ENCODE measurements around the gene RBM33.

Gene RBM33

DNA sequence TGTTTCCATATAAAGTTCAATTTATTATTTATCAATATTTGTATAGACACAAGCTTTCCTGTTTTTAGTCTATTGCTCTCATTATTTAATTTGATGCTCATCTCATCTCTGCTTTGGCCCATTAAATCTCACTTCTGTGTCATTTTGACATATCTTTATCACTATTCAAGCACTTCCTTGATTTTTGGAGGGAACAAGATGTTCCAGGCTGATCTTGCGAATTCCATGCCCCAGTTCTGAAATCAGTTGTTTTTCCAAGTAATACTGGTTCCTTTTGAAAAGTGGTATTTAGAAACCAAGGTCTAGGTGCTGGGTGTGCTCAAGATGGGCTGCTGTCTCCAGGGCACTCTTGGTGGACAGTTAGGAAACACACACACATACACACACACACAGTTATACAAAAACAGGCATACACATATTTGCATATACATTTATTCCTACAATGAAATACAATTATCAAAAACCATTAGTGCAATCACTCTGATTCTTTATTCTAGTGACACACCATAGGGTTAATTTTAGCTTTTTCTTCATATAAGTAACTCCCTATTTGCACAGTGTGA is 4.4 kb upstream of the RBM33 start:
- POLR2A ChIA-PET = no interaction called here
- DNase-seq = no peak
- Histone ChIP-seq H3K9me3 (ENCODE audit: control extremely low read depth in 1 of 5, control insufficient read depth in 4 of 5, insufficient read depth in 2 of 5, low read depth in 1 of 5, low read length in 4 of 5) (peaks cover 5 to 47% (median 17%) of the 10 kb centered on the region in 5 experiments), H3K27me3 (replicated peaks in 2 of 5; ENCODE audit: control insufficient read depth in 4 of 5, insufficient read depth in 5 of 5, low read length in 4 of 5) (no peaks in the 10 kb centered on the region), H3K4me1 (ENCODE audit: control extremely low read depth in 1 of 4, control insufficient read depth in 4 of 4, insufficient read depth in 4 of 4, low read length in 3 of 4) (peaks cover 0 to 5% (median 4%) of the 10 kb centered on the region in 4 experiments), H3K4me3 (ENCODE audit: control insufficient read depth in 1 of 7, extremely low read depth in 1 of 7, insufficient read depth in 4 of 7, low read depth in 2 of 7, low read length in 6 of 7) (no peak overlapping the region), H3K36me3 (ENCODE audit: control insufficient read depth in 4 of 4, insufficient read depth in 4 of 4, low read length in 3 of 4) (peaks cover 0 to 22% (median 17%) of the 10 kb centered on the region in 4 experiments), H3K27ac (ENCODE audit: insufficient read depth in 1 of 2, low read depth in 1 of 2, low read length in 2 of 2, poor library complexity in 1 of 2, severe bottlenecking in 2 of 2) (no peak overlapping the region)
- CTCF ChIA-PET = no interaction called here
- no CpG with 5 or more reads among the region's 1 CpG for WGBS (ENCODE audit: insufficient coverage)

DNA sequence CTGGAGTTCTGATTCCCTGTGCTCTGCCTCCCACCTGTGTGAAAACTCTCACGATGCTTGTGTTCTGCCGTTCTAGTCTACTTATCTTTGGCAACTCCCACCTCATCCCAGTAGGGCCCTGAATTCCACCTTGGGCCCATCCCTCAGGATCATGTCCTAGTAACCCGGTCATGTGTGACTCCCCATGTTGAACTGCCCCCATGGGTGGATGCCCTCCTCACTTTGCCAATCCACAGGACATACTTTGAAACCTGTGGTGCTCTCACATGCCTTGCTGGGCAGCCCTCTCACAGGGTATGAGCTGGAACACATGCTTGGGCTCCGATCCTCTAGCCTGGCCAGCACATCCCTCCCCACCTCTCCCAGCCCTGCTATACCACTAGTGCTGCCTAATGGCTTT is 3.8 kb upstream of the RBM33 start:
- Histone ChIP-seq H3K9me3 (ENCODE audit: control extremely low read depth in 1 of 5, control insufficient read depth in 4 of 5, insufficient read depth in 2 of 5, low read depth in 1 of 5, low read length in 4 of 5) (peaks cover 5 to 44% (median 17%) of the 10 kb centered on the region in 5 experiments), H3K27ac (ENCODE audit: insufficient read depth in 1 of 2, low read depth in 1 of 2, low read length in 2 of 2, poor library complexity in 1 of 2, severe bottlenecking in 2 of 2) (no peak overlapping the region), H3K27me3 (replicated peaks in 2 of 5; ENCODE audit: control insufficient read depth in 4 of 5, insufficient read depth in 5 of 5, low read length in 4 of 5) (no peaks in the 10 kb centered on the region), H3K36me3 (ENCODE audit: control insufficient read depth in 4 of 4, insufficient read depth in 4 of 4, low read length in 3 of 4) (peaks cover 0 to 22% (median 17%) of the 10 kb centered on the region in 4 experiments), H3K4me3 (ENCODE audit: control insufficient read depth in 1 of 7, extremely low read depth in 1 of 7, insufficient read depth in 4 of 7, low read depth in 2 of 7, low read length in 6 of 7) (no peak overlapping the region), H3K4me1 (ENCODE audit: control extremely low read depth in 1 of 4, control insufficient read depth in 4 of 4, insufficient read depth in 4 of 4, low read length in 3 of 4) (peaks cover 4 to 10% (median 4%) of the 10 kb centered on the region in 4 experiments)
- WGBS (ENCODE audit: insufficient coverage) = 100% methylated on average over 4 of the region's 4 CpGs
- POLR2A ChIA-PET = no interaction called here
- no peak for DNase-seq
- CTCF ChIA-PET = no interaction called here

GRCh38 chr7:155643804-155644177 is 670 bp upstream of the RBM33 start:
- DNase-seq = no peak
- POLR2A ChIA-PET = interaction anchor here (0.5 to 1.5 kb wide), 3 partner anchors 13 to 129 kb away, joined by 3 to 4 read pairs (median 3); no protein-coding TSS in a partner anchor
- H3K4me1 ChIP-seq (ENCODE audit: control extremely low read depth in 1 of 4, control insufficient read depth in 4 of 4, insufficient read depth in 4 of 4, low read length in 3 of 4) = peaks cover 7 to 20% (median 13%) of the 10 kb centered on the region in 4 experiments
- H3K27ac ChIP-seq (ENCODE audit: insufficient read depth in 1 of 2, low read depth in 1 of 2, low read length in 2 of 2, poor library complexity in 1 of 2, severe bottlenecking in 2 of 2) = peak overlapping the region; percentile 95 to 98
- no peaks in the 10 kb centered on the region for H3K27me3 ChIP-seq (replicated peaks in 2 of 5; ENCODE audit: control insufficient read depth in 4 of 5, insufficient read depth in 5 of 5, low read length in 4 of 5)
- CTCF ChIA-PET = interaction anchor here (0.7 to 1.1 kb wide), 2 partner anchors 45 to 49 kb away, joined by 3 to 5 read pairs; no protein-coding TSS in a partner anchor
- peaks cover 9 to 48% (median 34%) of the 10 kb centered on the region in 4 experiments for H3K36me3 ChIP-seq (ENCODE audit: control insufficient read depth in 4 of 4, insufficient read depth in 4 of 4, low read length in 3 of 4)
- H3K4me3 ChIP-seq (ENCODE audit: control insufficient read depth in 1 of 7, extremely low read depth in 1 of 7, insufficient read depth in 4 of 7, low read depth in 2 of 7, low read length in 6 of 7) = peak overlapping the region; percentile 82 to 100 (median 97)
- peaks cover 2 to 27% (median 10%) of the 10 kb centered on the region in 5 experiments for H3K9me3 ChIP-seq (ENCODE audit: control extremely low read depth in 1 of 5, control insufficient read depth in 4 of 5, insufficient read depth in 2 of 5, low read depth in 1 of 5, low read length in 4 of 5)
- WGBS (ENCODE audit: insufficient coverage) = 0% methylated on average over 32 of the region's 32 CpGs

GRCh38 chr7:155644971-155645509 is 579 bp downstream of the RBM33 start:
- WGBS (ENCODE audit: insufficient coverage) = 0% methylated on average over 12 of the region's 22 CpGs
- Histone ChIP-seq H3K27me3 (replicated peaks in 2 of 5; ENCODE audit: control insufficient read depth in 4 of 5, insufficient read depth in 5 of 5, low read length in 4 of 5) (no peaks in the 10 kb centered on the region), H3K4me3 (ENCODE audit: control insufficient read depth in 1 of 7, extremely low read depth in 1 of 7, insufficient read depth in 4 of 7, low read depth in 2 of 7, low read length in 6 of 7) (peak overlapping the region; percentile 82 to 100 (median 97)), H3K4me1 (ENCODE audit: control extremely low read depth in 1 of 4, control insufficient read depth in 4 of 4, insufficient read depth in 4 of 4, low read length in 3 of 4) (peaks cover 7 to 20% (median 13%) of the 10 kb centered on the region in 4 experiments), H3K27ac (ENCODE audit: insufficient read depth in 1 of 2, low read depth in 1 of 2, low read length in 2 of 2, poor library complexity in 1 of 2, severe bottlenecking in 2 of 2) (peak overlapping the region; percentile 95 to 98), H3K36me3 (ENCODE audit: control insufficient read depth in 4 of 4, insufficient read depth in 4 of 4, low read length in 3 of 4) (peaks cover 9 to 58% (median 42%) of the 10 kb centered on the region in 4 experiments), H3K9me3 (ENCODE audit: control extremely low read depth in 1 of 5, control insufficient read depth in 4 of 5, insufficient read depth in 2 of 5, low read depth in 1 of 5, low read length in 4 of 5) (peaks cover 5 to 32% (median 11%) of the 10 kb centered on the region in 5 experiments)
- DNase-seq = peak; percentile 36 to 72 (median 61)
- ChIA-PET POLR2A (interaction anchor here (1.0 to 1.5 kb wide), 3 partner anchors 14 to 128 kb away, joined by 3 to 4 read pairs (median 4); no protein-coding TSS in a partner anchor), CTCF (no interaction called here)

DNA sequence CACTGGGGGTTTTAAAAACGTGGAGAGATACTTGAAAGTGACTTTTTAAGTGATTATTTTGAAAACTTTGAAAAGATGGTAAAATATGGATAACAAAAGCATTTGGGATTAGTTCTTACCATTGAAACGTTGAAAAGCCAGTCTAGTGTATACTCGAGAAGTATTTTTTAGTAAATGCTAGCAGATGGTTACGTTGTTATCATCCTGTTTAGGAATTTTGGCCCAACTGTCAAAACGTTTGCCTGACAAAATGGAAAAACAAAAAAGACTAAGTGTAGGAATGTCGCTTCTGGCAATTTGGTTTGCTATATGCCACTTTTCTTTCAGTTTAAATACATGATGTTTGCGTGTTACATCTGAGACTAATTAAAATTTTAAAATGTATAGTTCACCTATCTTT is 1.2 kb downstream of the RBM33 start:
- WGBS (ENCODE audit: insufficient coverage) = 40% methylated on average over 4 of the region's 7 CpGs

DNA sequence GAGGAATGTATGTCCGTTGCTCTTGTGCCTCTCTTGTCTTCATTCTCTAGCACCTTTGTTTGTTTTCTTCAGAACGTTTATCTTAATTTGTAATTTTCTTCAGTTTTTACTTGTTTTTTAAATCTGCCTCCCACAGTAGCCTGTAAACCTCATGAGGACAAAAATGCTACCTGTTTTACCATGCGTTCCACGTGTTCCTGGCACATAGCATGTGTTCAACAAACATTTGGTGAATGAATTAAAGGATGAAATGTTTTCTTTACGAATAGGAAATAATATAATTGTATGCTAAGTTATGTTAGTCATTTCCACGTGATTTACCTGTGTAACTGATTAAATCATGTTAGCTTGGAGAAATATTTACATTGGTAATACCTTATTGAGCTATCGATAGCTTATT is 2.2 kb downstream of the RBM33 start:
- ChIA-PET CTCF (no interaction called here), POLR2A (no interaction called here)
- no peak overlapping the region for H3K27ac ChIP-seq (ENCODE audit: insufficient read depth in 1 of 2, low read depth in 1 of 2, low read length in 2 of 2, poor library complexity in 1 of 2, severe bottlenecking in 2 of 2)
- H3K27me3 ChIP-seq (replicated peaks in 2 of 5; ENCODE audit: control insufficient read depth in 4 of 5, insufficient read depth in 5 of 5, low read length in 4 of 5) = no peaks in the 10 kb centered on the region
- peak overlapping the region in 3 of 7 experiments; percentile 82 to 97 (median 89) for H3K4me3 ChIP-seq (ENCODE audit: control insufficient read depth in 1 of 7, extremely low read depth in 1 of 7, insufficient read depth in 4 of 7, low read depth in 2 of 7, low read length in 6 of 7)
- peaks cover 5 to 38% (median 13%) of the 10 kb centered on the region in 5 experiments for H3K9me3 ChIP-seq (ENCODE audit: control extremely low read depth in 1 of 5, control insufficient read depth in 4 of 5, insufficient read depth in 2 of 5, low read depth in 1 of 5, low read length in 4 of 5)
- peaks cover 7 to 20% (median 13%) of the 10 kb centered on the region in 4 experiments for H3K4me1 ChIP-seq (ENCODE audit: control extremely low read depth in 1 of 4, control insufficient read depth in 4 of 4, insufficient read depth in 4 of 4, low read length in 3 of 4)
- peaks cover 9 to 45% (median 36%) of the 10 kb centered on the region in 4 experiments for H3K36me3 ChIP-seq (ENCODE audit: control insufficient read depth in 4 of 4, insufficient read depth in 4 of 4, low read length in 3 of 4)
- WGBS (ENCODE audit: insufficient coverage) = 91% methylated on average over 6 of the region's 7 CpGs
- DNase-seq = no peak

More for the DNA sequence above, 1.2 kb downstream of the RBM33 start:
- CTCF ChIA-PET = no interaction called here
- H3K36me3 ChIP-seq (ENCODE audit: control insufficient read depth in 4 of 4, insufficient read depth in 4 of 4, low read length in 3 of 4) = peaks cover 9 to 55% (median 39%) of the 10 kb centered on the region in 4 experiments
- H3K27ac ChIP-seq (ENCODE audit: insufficient read depth in 1 of 2, low read depth in 1 of 2, low read length in 2 of 2, poor library complexity in 1 of 2, severe bottlenecking in 2 of 2) = peak overlapping the region; percentile 95 to 98
- peaks cover 5 to 32% (median 13%) of the 10 kb centered on the region in 5 experiments for H3K9me3 ChIP-seq (ENCODE audit: control extremely low read depth in 1 of 5, control insufficient read depth in 4 of 5, insufficient read depth in 2 of 5, low read depth in 1 of 5, low read length in 4 of 5)
- H3K27me3 ChIP-seq (replicated peaks in 2 of 5; ENCODE audit: control insufficient read depth in 4 of 5, insufficient read depth in 5 of 5, low read length in 4 of 5) = no peaks in the 10 kb centered on the region
- no peak for DNase-seq
- POLR2A ChIA-PET = no interaction called here
- H3K4me3 ChIP-seq (ENCODE audit: control insufficient read depth in 1 of 7, extremely low read depth in 1 of 7, insufficient read depth in 4 of 7, low read depth in 2 of 7, low read length in 6 of 7) = peak overlapping the region in 6 of 7 experiments; percentile 82 to 100 (median 94)
- peaks cover 7 to 20% (median 13%) of the 10 kb centered on the region in 4 experiments for H3K4me1 ChIP-seq (ENCODE audit: control extremely low read depth in 1 of 4, control insufficient read depth in 4 of 4, insufficient read depth in 4 of 4, low read length in 3 of 4)

- Histone ChIP-seq H3K27me3 (replicated peaks in 2 of 5; ENCODE audit: control insufficient read depth in 4 of 5, insufficient read depth in 5 of 5, low read length in 4 of 5) (no peaks in the 10 kb centered on the region), H3K4me1 (ENCODE audit: control extremely low read depth in 1 of 4, control insufficient read depth in 4 of 4, insufficient read depth in 4 of 4, low read length in 3 of 4) (peaks cover 7 to 20% (median 13%) of the 10 kb centered on the region in 4 experiments), H3K27ac (ENCODE audit: insufficient read depth in 1 of 2, low read depth in 1 of 2, low read length in 2 of 2, poor library complexity in 1 of 2, severe bottlenecking in 2 of 2) (no peak overlapping the region), H3K4me3 (ENCODE audit: control insufficient read depth in 1 of 7, extremely low read depth in 1 of 7, insufficient read depth in 4 of 7, low read depth in 2 of 7, low read length in 6 of 7) (no peak overlapping the region), H3K9me3 (ENCODE audit: control extremely low read depth in 1 of 5, control insufficient read depth in 4 of 5, insufficient read depth in 2 of 5, low read depth in 1 of 5, low read length in 4 of 5) (peaks cover 5 to 40% (median 13%) of the 10 kb centered on the region in 5 experiments), H3K36me3 (ENCODE audit: control insufficient read depth in 4 of 4, insufficient read depth in 4 of 4, low read length in 3 of 4) (peaks cover 11 to 40% (median 35%) of the 10 kb centered on the region in 4 experiments)
- DNase-seq = no peak
- POLR2A ChIA-PET = no interaction called here
- CTCF ChIA-PET = no interaction called here
- 100% methylated on average over 4 of the region's 5 CpGs for WGBS (ENCODE audit: insufficient coverage)
These were observed 2.8 kb downstream of the RBM33 start for GRCh38 chr7:155647302-155647701.

Data from common myeloid progenitor, CD34-positive (primary cell).